Measurements from ENCODE around the gene ZNF44.

DNA sequence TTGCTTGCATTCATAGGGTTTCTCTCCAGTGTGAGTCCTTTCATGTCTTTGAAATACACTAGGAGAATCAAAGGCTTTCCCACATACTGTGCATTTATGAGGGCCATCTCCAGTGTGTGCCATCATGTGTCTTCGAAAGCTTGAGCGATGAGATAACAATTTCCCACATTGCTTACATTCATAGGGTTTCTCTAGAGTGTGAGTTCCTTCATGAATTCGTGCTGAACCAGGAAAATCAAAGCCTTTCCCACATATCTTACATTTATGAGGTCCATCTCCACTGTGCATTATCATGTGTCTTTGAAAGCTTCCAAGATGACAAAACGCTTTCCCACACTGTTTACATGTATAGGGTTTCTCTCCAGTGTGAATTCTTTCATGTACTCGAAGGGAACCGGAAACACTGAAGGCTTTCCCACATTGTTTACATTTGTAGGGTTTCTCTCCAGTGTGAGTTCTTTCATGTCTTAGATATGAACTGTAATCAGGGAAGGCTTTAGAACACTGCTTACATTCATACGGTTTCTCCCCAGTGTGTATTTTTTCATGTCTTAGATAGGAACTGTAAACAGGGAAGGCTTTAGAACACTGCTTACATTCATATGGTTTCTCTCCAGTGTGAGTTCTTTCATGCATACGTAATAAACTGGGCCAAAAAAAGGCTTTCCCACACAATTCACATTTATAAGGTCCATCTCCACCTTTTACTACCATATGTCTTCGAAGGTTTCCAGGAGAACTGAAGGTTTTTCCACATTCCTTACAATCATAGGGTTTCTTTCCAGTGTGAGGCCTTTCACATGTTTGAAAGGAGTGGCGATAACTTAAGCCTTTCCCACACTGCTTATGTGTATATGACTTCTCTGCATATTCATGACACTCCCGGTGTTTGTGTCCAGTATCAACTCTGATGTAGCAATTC is 21.4 kb downstream of the ZNF44 start:
- TF ChIP-seq, protein P1, sequence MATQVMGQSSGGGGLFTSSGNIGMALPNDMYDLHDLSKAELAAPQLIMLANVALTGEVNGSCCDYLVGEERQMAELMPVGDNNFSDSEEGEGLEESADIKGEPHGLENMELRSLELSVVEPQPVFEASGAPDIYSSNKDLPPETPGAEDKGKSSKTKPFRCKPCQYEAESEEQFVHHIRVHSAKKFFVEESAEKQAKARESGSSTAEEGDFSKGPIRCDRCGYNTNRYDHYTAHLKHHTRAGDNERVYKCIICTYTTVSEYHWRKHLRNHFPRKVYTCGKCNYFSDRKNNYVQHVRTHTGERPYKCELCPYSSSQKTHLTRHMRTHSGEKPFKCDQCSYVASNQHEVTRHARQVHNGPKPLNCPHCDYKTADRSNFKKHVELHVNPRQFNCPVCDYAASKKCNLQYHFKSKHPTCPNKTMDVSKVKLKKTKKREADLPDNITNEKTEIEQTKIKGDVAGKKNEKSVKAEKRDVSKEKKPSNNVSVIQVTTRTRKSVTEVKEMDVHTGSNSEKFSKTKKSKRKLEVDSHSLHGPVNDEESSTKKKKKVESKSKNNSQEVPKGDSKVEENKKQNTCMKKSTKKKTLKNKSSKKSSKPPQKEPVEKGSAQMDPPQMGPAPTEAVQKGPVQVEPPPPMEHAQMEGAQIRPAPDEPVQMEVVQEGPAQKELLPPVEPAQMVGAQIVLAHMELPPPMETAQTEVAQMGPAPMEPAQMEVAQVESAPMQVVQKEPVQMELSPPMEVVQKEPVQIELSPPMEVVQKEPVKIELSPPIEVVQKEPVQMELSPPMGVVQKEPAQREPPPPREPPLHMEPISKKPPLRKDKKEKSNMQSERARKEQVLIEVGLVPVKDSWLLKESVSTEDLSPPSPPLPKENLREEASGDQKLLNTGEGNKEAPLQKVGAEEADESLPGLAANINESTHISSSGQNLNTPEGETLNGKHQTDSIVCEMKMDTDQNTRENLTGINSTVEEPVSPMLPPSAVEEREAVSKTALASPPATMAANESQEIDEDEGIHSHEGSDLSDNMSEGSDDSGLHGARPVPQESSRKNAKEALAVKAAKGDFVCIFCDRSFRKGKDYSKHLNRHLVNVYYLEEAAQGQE (IDR thresholded peaks at IDR 0.05; ENCODE audit: insufficient read depth in 1 of 2, low read depth in 2 of 2, low read length in 2 of 2): no peak
- TF ChIP-seq POLR2AphosphoS5 (IDR thresholded peaks at IDR 0.05; ENCODE audit: low read depth, low read length): no peak
- no peak for TF ChIP-seq SIN3A (IDR thresholded peaks at IDR 0.05; ENCODE audit: borderline replicate concordance, insufficient read depth, low read length)
- TF ChIP-seq TAF1 (IDR thresholded peaks at IDR 0.05; ENCODE audit: borderline replicate concordance, insufficient read depth, low read length): no peak

All from PFSK-1 (cell line).